ENCODE data around the gene SPDYE1. TPM values are rescaled to one million over a fixed set of nuclear protein-coding genes. Genes with fewer than 3 reads are reported as not detected.

Gene SPDYE1
- not detected in 2 replicates for total RNA-seq

GRCh38 chr7:43997532-43997931, at the start of gene SPDYE1:
TSS of gene SPDYE1 (plus strand) at chr7:43997897. CDS start at chr7:43999950, 2,053 bp downstream.

DNA sequence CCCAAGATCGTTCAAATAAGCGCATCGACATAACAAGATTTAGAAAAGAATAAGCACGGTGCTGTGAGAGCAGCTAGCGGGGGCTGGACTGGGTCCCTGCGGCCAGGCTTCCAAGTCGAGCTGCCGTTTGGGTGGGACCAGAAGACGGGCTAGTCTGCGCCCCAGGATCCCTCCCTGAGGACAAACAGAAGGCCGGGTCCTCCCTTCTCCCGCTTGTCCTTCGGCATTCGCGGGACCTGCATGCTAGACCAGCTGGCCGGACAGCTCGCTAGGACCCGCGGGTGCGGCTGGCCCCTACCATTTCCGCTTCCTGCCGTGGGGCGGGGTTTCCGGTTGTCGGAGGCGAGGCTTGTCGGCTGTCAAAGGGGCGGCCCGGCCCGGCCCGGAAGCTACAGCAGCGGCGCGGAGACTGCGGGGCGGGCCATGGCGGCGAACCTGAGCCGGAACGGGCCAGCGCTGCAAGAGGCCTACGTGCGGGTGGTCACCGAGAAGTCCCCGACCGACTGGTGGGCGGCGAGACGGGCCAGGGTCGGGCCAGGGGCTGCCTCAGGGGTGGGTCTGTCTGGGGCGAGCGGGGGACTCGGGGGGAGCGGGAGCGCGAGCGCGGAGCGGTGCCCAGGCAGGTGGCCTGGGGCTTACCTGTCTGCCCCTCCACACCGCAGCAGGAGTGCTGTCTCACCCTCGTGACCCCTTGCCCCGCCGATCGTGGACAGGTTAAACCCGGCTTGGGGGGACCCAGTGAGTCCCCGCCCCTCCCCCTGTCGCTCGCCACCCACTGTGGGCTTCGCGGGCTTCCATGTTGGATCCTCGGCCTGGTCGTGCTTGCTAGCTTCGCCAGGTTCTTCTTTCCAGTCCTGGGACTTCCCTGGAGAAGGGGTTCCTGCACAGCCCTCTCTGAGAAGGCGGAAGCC, 46.9 kb downstream of the SPDYE1 start, which contains the start of gene DBNL:
Gene DBNL (plus strand): TSS at position 388 of the 911 bp plus-strand sequence. CDS start 36 bp downstream, at position 424.

Other genes starting within 250 kb of the SPDYE1 start
- 62.6 and 76.1 TPM in 2 replicates for gene BLVRA, start 239.2 kb upstream of the SPDYE1 start, total RNA-seq
- 156 and 209 TPM in 2 replicates for gene MRPS24, start 128.4 kb upstream of the SPDYE1 start, total RNA-seq
- gene URGCP, start 91.3 kb upstream of the SPDYE1 start, total RNA-seq, result 16.7 and 22.1 TPM in 2 replicates
- gene UBE2D4, start 71.5 kb upstream of the SPDYE1 start, total RNA-seq, result 2.0 and 6.0 TPM in 2 replicates
- 152 and 186 TPM in 2 replicates for gene DBNL, start 46.8 kb downstream of the SPDYE1 start, total RNA-seq
- not detected in 2 replicates for gene PGAM2, start 67.7 kb downstream of the SPDYE1 start, total RNA-seq
- gene POLM, start 84.6 kb downstream of the SPDYE1 start, total RNA-seq, result 13.5 and 21.2 TPM in 2 replicates
- 1.6 and 3.1 TPM in 2 replicates for gene AEBP1, start 106.4 kb downstream of the SPDYE1 start, total RNA-seq
- 135 and 144 TPM in 2 replicates for gene POLD2, start 125.7 kb downstream of the SPDYE1 start, total RNA-seq
- gene MYL7, start 143.4 kb downstream of the SPDYE1 start, total RNA-seq, result 0.51 TPM in 1 of 2 replicates, not detected in the other
- 0.28 TPM in 1 of 2 replicates, not detected in the other for gene GCK, start 191.5 kb downstream of the SPDYE1 start, total RNA-seq
- 88.3 and 100 TPM in 2 replicates for gene YKT6, start 203.1 kb downstream of the SPDYE1 start, total RNA-seq

Measured in airway epithelial cell (primary cell).